PC-9 (cell line): ENCODE data around the gene BET1. TPM values are rescaled to one million over a fixed set of nuclear protein-coding genes. Genes with fewer than 3 reads are reported as not detected.

Experiments
- BruUV-seq: library from RNA; stranded (reverse); fragments of 400-500 nt; replicated peaks from 2 replicates; lab custom pipeline; 2021; lab: Mats Ljungman, UMichigan
- CTCF ChIA-PET: fragments of 300-600 bp; sonication (Branson Sonifier 250); formaldehyde crosslinking; loops from one replicate; lab custom pipeline; 2022; ENCODE audit warnings: antibody characterized with exemption; lab: Charles Lee
- POLR2A ChIA-PET: fragments of 300-600 bp; sonication (Branson Sonifier 250); formaldehyde crosslinking; loops from one replicate; lab custom pipeline; 2022; ENCODE audit warnings: antibody characterized with exemption; ENCODE audit not compliant: unreplicated experiment; lab: Charles Lee
- DNase-seq, 2 experiments: peaks; one replicate each; pipeline versions ENCODE4 v3.0.0 to v3.0.0-alpha.2; 2015 to 2022; ENCODE audit warnings: mixed read lengths in 1 of 2
- H2AFZ ChIP-seq: fragments of 200-600 bp; sonication (generic); 2 replicates; pipeline ENCODE4 v1.8.1; 2017; ENCODE audit warnings: antibody characterized with exemption
- H3F3A ChIP-seq: fragments of 200-600 bp; sonication (generic); 2 replicates; pipeline ENCODE4 v1.8.1; 2017; ENCODE audit warnings: antibody characterized with exemption, mild to moderate bottlenecking, low read depth; ENCODE audit not compliant: insufficient read depth
- H3K27ac ChIP-seq: fragments of 200-600 bp; sonication (generic); 2 replicates; pipeline ENCODE4 v1.6.1; 2016; ENCODE audit warnings: mixed run types
- H3K27me3 ChIP-seq: fragments of 200-600 bp; sonication (generic); 2 replicates; pipeline ENCODE4 v1.6.1; 2016; ENCODE audit warnings: low read depth, mixed run types; ENCODE audit not compliant: insufficient read depth
- H3K36me3 ChIP-seq: fragments of 200-600 bp; sonication (generic); 2 replicates; pipeline ENCODE4 v1.6.1; 2016; ENCODE audit warnings: low read depth, mixed run types
- H3K4me1 ChIP-seq: fragments of 200-600 bp; sonication (generic); replicated peaks from 2 replicates; pipeline ENCODE4 v1.6.1; 2016; ENCODE audit warnings: mixed run types; ENCODE audit not compliant: insufficient read depth
- H3K4me2 ChIP-seq: fragments of 200-600 bp; sonication (generic); 2 replicates; pipeline ENCODE4 v1.6.1; 2017; ENCODE audit warnings: mixed run types
- H3K4me3 ChIP-seq: fragments of 200-600 bp; sonication (generic); 2 replicates; pipeline ENCODE4 v1.6.1; 2016; ENCODE audit warnings: mixed run types
- H3K79me2 ChIP-seq: fragments of 200-600 bp; sonication (generic); 2 replicates; pipeline ENCODE4 v1.6.1; 2017; ENCODE audit warnings: low read depth, mixed run types
- H3K9me2 ChIP-seq: fragments of 200-600 bp; sonication (generic); 2 replicates; pipeline ENCODE4 v1.8.1; 2017; ENCODE audit warnings: mild to moderate bottlenecking; ENCODE audit not compliant: insufficient read depth
- H3K9me3 ChIP-seq: fragments of 200-600 bp; sonication (generic); 2 replicates; pipeline ENCODE4 v1.8.1; 2016; ENCODE audit warnings: low read depth; ENCODE audit not compliant: insufficient read depth
- H4K20me1 ChIP-seq: fragments of 200-600 bp; sonication (generic); 2 replicates; pipeline ENCODE4 v1.8.1; 2017; ENCODE audit not compliant: insufficient read depth
- EZH2 ChIP-seq: fragments of 200-600 bp; sonication (generic); IDR thresholded peaks from 2 replicates; pipeline ENCODE4 v1.8.0; 2017; ENCODE audit warnings: antibody characterized with exemption, low read depth
- intact Hi-C: fragments of 100-400 bp; cut with micrococcal nuclease; formaldehyde crosslinking; loops from one replicate; pipeline ENCODE4 v1.10.0; 2022; ENCODE audit not compliant: unreplicated experiment
- total RNA-seq: library from RNA; stranded (reverse); gene quantifications from 2 replicates; pipeline ENCODE4 v1.2.3, GENCODE V29; 2021
- TF ChIP-seq, protein P1 (sequence below): fragments of 200-600 bp; sonication (generic); conservative IDR thresholded peaks from 2 replicates; pipeline ENCODE4 v1.6.1; 2017; ENCODE audit warnings: mixed run types, antibody characterized with exemption, mild to moderate bottlenecking, moderate library complexity

BET1 gene
- total RNA-seq, 1 experiment from 2014 or later = 43.0 TPM

DNA sequence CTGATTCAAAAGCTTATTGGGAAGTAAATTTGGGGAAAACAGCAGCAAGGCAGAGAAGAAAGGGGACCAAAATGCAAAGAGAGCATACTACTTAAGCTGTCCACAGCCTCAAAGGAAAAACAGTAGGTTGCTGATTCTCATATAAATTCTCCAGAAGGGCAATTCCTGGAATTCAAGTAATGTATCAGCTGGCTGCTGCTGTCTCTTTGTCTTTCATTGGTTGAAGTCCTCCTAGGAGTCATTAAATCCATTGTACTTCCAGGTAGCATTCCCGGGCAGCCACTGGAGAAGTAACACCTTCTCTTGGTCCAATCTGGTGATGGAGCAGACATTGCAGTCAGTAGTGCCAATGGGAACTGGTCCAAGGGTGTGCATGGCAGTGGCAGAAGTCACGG, 22.7 kb downstream of the BET1 start:
- no peaks in the 10 kb centered on the region; the same call in 1 of the 2 replicates for H3F3A ChIP-seq
- no peaks in the 10 kb centered on the region for H3K36me3 ChIP-seq
- H3K79me2 ChIP-seq = no peaks in the 10 kb centered on the region
- H4K20me1 ChIP-seq = no peaks in the 10 kb centered on the region
- no TSS peak for BruUV-seq
- CTCF ChIA-PET = no interaction called here
- TF ChIP-seq EZH2 = no peak
- TF ChIP-seq, protein P1, sequence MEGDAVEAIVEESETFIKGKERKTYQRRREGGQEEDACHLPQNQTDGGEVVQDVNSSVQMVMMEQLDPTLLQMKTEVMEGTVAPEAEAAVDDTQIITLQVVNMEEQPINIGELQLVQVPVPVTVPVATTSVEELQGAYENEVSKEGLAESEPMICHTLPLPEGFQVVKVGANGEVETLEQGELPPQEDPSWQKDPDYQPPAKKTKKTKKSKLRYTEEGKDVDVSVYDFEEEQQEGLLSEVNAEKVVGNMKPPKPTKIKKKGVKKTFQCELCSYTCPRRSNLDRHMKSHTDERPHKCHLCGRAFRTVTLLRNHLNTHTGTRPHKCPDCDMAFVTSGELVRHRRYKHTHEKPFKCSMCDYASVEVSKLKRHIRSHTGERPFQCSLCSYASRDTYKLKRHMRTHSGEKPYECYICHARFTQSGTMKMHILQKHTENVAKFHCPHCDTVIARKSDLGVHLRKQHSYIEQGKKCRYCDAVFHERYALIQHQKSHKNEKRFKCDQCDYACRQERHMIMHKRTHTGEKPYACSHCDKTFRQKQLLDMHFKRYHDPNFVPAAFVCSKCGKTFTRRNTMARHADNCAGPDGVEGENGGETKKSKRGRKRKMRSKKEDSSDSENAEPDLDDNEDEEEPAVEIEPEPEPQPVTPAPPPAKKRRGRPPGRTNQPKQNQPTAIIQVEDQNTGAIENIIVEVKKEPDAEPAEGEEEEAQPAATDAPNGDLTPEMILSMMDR = no peak
- DNase-seq = no peak
- POLR2A ChIA-PET = interaction anchor here (0.6 kb wide), 1 partner anchor 14 kb away, joined by 6 read pairs; no protein-coding TSS in a partner anchor
- no peak overlapping the region for H3K27ac ChIP-seq
- no peaks in the 10 kb centered on the region for H3K9me2 ChIP-seq
- H3K4me1 ChIP-seq = no peaks in the 10 kb centered on the region
- H3K27me3 ChIP-seq = no peaks in the 10 kb centered on the region
- H2AFZ ChIP-seq = no peak overlapping the region
- H3K9me3 ChIP-seq = no peaks in the 10 kb centered on the region
- intact Hi-C loops = no loop called here
- no peak overlapping the region for H3K4me2 ChIP-seq
- no peak overlapping the region for H3K4me3 ChIP-seq

DNA sequence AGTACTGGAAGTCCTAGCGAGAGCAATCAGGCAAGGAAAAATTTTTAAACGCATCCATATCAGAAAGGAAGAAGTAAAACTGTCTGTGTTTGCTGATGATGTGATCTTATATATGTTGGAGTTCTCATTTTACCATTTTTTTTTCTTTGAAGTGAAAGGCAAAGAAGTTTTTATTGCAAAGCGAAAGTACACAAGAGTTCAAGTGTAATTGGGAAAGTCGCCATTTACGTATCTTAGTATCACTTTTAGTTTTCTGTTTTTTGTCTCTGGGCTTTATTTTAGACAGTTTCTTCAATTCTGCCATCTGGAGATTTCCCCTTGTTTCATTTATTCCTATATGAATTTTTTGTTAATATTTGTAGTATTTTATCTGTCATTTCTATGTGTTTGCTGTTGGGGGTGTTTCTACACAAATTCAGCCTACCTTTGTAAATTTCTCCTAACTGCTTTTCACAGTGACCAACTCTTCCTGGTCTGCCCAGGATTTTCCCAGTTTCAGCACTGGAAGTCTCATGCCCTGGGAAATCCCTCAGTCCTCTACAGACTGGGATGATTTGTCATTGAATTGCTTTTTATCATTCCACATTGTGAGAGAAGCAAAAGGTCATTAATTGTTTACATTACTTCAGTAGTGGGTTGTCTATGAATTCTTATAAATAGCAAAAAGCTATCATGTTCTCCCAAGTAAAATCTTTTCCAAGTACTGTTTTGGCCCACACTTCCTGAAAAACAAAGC, 23.2 kb downstream of the BET1 start:
- intact Hi-C loops = no loop called here
- CTCF ChIA-PET = no interaction called here
- no TSS peak for BruUV-seq

DNA sequence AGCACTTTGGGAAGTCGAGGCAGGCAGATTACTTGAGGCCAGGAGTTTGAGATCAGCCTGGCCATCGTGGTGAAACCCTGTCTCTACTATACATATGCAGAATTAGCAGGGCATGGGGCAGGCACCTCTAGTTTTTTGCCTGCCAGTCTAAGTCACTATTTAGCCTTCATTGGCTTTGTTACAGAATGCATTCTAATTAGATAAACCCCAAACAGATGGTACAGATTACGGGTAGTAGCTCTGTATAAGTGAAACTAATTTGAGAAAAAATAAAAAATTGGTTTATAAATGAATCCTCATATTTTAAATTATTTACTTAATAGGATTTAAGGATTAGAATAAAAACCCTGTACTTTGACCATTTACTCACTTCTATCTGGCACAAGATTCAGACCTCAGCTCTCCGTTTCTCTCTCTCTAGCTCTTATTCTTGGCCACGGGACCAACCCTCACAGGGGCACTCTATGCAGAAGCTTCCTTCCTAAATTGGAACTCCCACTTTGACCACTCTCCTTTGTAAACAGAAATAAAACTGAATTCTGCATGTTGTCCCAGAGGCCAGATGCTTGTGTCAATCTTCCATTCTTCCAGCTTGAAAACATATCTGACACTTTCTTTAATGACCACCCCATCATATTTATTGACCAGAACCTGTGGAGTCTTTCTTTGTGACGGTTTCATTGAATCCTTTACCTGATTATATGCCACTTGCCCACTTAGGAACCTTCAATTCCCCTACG, 26.8 kb downstream of the BET1 start:
- Histone ChIP-seq H3F3A (no peaks in the 10 kb centered on the region), H3K27ac (no peak overlapping the region), H3K27me3 (no peaks in the 10 kb centered on the region), H3K9me2 (no peaks in the 10 kb centered on the region), H3K4me2 (no peak overlapping the region), H3K4me3 (no peak overlapping the region), H3K4me1 (no peaks in the 10 kb centered on the region), H3K9me3 (no peaks in the 10 kb centered on the region), H2AFZ (0 out of 2 replicates have a peak overlapping the region, but pooled peaks have one; percentile 26), H3K79me2 (no peaks in the 10 kb centered on the region), H4K20me1 (no peaks in the 10 kb centered on the region), H3K36me3 (no peaks in the 10 kb centered on the region)
- DNase-seq = no peak
- ChIA-PET CTCF (no interaction called here), POLR2A (interaction anchor here (0.7 kb wide), 1 partner anchor 874 kb away, joined by 8 read pairs; no protein-coding TSS in a partner anchor)
- BruUV-seq = no TSS peak
- intact Hi-C loops = no loop called here
- TF ChIP-seq EZH2 = no peak
- TF ChIP-seq, protein P1 = no peak

More for the DNA sequence above, 23.2 kb downstream of the BET1 start:
- DNase-seq = no peak
- Histone ChIP-seq H3K4me2 (no peak overlapping the region), H3K36me3 (no peaks in the 10 kb centered on the region), H3F3A (no peaks in the 10 kb centered on the region; the same call in 1 of the 2 replicates), H2AFZ (no peak overlapping the region), H3K27me3 (no peaks in the 10 kb centered on the region), H3K4me1 (no peaks in the 10 kb centered on the region), H3K79me2 (no peaks in the 10 kb centered on the region), H3K27ac (no peak overlapping the region), H3K9me2 (no peaks in the 10 kb centered on the region), H4K20me1 (no peaks in the 10 kb centered on the region), H3K9me3 (no peaks in the 10 kb centered on the region), H3K4me3 (no peak overlapping the region)
- no peak for TF ChIP-seq EZH2
- TF ChIP-seq, protein P1 = no peak
- POLR2A ChIA-PET = interaction anchor here (0.6 kb wide), 1 partner anchor 14 kb away, joined by 6 read pairs; no protein-coding TSS in a partner anchor
